ENCODE measurements around the gene ITPR1.

Gene ITPR1

GRCh38 chr3:4886448-4886847 is 393.3 kb downstream of the ITPR1 start:
- H3K27ac ChIP-seq (ENCODE audit: extremely low read depth, low read depth, low read length): no peak overlapping the region
- no peaks in the 10 kb centered on the region for H3K36me3 ChIP-seq (ENCODE audit: control insufficient read depth in 2 of 2, insufficient read depth in 1 of 2, low read length in 2 of 2)
- TF ChIP-seq GLI2 (tag by site-specific recombination; IDR thresholded peaks at IDR 0.05; ENCODE audit: borderline replicate concordance, low read depth) (no peak), PRDM6 (tag by site-specific recombination; IDR thresholded peaks at IDR 0.05) (no peak), ZNF23 (tag by site-specific recombination; IDR thresholded peaks at IDR 0.05; ENCODE audit: borderline replicate concordance) (no peak), ZNF514 (tag by site-specific recombination; IDR thresholded peaks at IDR 0.05) (no peak), BCL11B (tag by site-specific recombination; IDR thresholded peaks at IDR 0.05; ENCODE audit: low read depth) (no peak), ZNF146 (tag by site-specific recombination; IDR thresholded peaks at IDR 0.05) (no peak), ZNF544 (tag by site-specific recombination; IDR thresholded peaks at IDR 0.05) (no peak), ZNF423 (tag by site-specific recombination; IDR thresholded peaks at IDR 0.05) (no peak), FEZF1 (tag by site-specific recombination; IDR thresholded peaks at IDR 0.05) (no peak), ZNF513 (tag by site-specific recombination; IDR thresholded peaks at IDR 0.05) (no peak), KLF8 (tag by site-specific recombination; IDR thresholded peaks at IDR 0.05) (no peak), ZNF114 (tag by site-specific recombination; IDR thresholded peaks at IDR 0.05) (no peak), ZNF274 (IDR thresholded peaks at IDR 0.05; ENCODE audit: low read length) (no peak), ZNF274 (tag by site-specific recombination; IDR thresholded peaks at IDR 0.05; ENCODE audit: borderline replicate concordance) (no peak), YY1 (tag by site-specific recombination; IDR thresholded peaks at IDR 0.05) (no peak), ZNF791 (tag by site-specific recombination; IDR thresholded peaks at IDR 0.05) (no peak), ZNF211 (tag by site-specific recombination; IDR thresholded peaks at IDR 0.05; ENCODE audit: low read depth) (no peak), SALL2 (tag by site-specific recombination; IDR thresholded peaks at IDR 0.05; ENCODE audit: borderline replicate concordance) (no peak), ZNF302 (tag by site-specific recombination; IDR thresholded peaks at IDR 0.05; ENCODE audit: low read depth) (no peak), ZNF561 (tag by site-specific recombination; IDR thresholded peaks at IDR 0.05; ENCODE audit: borderline replicate concordance) (no peak)
- TF ChIP-seq, protein P1, sequence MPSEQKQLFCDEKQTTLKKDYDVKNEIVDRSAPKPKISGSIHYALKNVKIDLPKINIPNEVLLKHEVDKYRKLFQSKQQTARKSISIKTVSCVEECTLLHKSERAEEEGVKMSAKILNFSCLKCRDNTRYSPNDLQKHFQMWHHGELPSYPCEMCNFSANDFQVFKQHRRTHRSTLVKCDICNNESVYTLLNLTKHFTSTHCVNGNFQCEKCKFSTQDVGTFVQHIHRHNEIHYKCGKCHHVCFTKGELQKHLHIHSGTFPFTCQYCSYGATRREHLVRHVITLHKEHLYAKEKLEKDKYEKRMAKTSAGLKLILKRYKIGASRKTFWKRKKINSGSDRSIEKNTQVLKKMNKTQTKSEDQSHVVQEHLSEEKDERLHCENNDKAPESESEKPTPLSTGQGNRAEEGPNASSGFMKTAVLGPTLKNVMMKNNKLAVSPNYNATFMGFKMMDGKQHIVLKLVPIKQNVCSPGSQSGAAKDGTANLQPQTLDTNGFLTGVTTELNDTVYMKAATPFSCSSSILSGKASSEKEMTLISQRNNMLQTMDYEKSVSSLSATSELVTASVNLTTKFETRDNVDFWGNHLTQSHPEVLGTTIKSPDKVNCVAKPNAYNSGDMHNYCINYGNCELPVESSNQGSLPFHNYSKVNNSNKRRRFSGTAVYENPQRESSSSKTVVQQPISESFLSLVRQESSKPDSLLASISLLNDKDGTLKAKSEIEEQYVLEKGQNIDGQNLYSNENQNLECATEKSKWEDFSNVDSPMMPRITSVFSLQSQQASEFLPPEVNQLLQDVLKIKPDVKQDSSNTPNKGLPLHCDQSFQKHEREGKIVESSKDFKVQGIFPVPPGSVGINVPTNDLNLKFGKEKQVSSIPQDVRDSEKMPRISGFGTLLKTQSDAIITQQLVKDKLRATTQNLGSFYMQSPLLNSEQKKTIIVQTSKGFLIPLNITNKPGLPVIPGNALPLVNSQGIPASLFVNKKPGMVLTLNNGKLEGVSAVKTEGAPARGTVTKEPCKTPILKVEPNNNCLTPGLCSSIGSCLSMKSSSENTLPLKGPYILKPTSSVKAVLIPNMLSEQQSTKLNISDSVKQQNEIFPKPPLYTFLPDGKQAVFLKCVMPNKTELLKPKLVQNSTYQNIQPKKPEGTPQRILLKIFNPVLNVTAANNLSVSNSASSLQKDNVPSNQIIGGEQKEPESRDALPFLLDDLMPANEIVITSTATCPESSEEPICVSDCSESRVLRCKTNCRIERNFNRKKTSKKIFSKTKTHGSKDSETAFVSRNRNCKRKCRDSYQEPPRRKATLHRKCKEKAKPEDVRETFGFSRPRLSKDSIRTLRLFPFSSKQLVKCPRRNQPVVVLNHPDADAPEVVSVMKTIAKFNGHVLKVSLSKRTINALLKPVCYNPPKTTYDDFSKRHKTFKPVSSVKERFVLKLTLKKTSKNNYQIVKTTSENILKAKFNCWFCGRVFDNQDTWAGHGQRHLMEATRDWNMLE (tag by site-specific recombination; conservative IDR thresholded peaks at IDR 0.05; ENCODE audit: low read depth): no peak
- POLR2A ChIA-PET: no interaction called here
- no peak overlapping the region for H3K4me3 ChIP-seq (ENCODE audit: low read depth, low read length)
- CTCF ChIA-PET: no interaction called here
- H3K4me1 ChIP-seq (ENCODE audit: control insufficient read depth, insufficient read depth, low read length): no peaks in the 10 kb centered on the region
- no peaks in the 10 kb centered on the region for H3K9me3 ChIP-seq (ENCODE audit: control insufficient read depth, insufficient read depth, low read depth, low read length)

Measured in HEK293 (cell line).